ENCODE results near the gene REG3A.

The REG3A gene

DNA sequence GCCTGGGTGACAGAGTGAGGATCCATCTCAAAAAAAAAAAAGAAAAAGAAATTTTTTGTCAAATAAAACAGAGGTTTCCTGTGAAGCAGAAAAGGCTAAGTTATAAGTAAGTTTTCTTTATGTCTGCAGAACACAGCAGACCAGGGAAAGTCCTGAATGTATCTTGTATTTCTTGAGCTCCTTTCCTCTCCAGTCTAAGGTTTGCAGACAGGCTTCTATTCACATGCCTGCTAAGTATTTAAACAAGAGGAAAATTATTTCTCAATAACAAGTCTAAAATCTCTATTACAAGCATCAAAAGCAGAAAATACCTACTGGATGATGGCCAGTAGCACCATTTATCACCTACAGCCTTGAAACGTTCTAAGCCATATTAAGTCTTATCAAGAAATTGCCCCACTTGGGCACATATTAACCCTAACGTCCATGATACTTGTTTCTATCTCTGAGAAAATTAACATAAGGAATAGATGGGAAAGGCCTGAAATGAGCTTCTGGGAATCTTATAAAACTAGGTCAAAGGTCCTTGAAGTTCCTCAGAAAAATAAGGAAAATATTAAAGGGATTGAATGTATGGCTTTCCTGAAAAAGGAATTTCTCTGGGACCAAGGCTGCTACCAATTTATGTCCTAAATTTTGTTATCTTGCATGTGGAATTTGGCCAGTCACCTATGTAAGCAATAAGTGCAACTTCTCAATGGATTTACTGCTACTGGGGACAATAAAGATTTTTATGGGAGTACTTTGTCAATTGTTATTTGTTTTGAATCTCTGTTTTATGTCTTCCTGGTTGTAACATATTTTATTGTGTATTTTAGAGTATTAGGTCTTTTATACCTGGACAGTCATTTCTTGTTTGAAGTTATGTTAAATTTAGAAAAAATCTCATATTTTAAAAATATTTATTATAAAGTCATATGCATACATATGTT lies 42.3 kb downstream of the REG3A start:
- DNase-seq = no peak

DNA sequence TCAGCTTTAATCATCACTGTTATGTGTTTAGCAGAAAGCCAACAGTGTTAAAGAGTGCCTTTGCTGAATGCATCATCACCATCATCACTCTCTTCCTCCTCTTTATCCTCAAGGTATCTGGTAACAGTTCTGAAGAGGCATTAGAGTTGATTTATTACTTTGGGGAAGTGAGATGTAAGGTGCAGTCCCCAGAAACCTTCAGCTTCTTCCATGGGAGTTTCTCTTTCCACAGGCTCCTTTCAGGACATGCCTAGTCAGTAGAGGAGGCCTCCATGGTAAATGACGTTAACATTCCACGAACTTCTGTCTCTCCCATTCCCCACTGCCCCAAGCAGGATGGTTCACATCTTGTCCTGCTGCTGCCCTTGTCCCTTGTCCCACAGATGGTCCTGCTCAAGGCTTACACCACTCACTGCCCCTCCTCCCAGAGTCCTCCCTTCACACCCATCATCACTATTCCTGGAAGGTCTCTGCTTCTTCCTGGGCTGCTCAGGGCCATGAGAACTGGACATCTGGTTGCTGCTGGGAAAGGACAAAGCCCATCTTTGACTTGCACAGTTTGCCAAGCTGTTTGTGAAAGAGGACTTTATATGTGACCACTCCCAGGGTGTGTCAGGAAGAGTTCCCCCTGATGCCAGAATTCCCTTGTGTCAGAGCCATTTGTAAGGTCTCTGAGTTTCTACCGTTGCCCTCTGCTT lies 44.6 kb downstream of the REG3A start:
- DNase-seq = no peak

DNA sequence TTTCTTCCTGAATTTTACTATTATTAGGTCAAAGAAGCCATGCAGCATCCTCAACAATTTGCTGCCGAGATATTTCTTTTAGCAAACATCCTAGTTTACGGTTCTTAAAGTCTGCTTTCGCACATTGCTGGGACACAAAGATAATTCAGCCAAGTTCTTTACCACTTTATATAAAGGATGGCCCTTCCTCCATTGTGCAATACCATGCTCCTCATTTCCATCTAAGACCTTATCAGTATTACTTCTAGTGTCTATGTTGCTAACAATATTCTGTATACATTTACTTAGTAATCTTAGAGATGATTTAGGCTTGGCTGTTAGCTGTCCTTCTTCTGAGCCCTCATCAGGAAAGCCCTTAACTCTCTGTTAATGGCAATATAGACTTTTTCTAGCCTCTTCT lies 47.3 kb downstream of the REG3A start:
- no peak for DNase-seq
